ENCODE data around the gene ADGRG1.

Gene ADGRG1

DNA sequence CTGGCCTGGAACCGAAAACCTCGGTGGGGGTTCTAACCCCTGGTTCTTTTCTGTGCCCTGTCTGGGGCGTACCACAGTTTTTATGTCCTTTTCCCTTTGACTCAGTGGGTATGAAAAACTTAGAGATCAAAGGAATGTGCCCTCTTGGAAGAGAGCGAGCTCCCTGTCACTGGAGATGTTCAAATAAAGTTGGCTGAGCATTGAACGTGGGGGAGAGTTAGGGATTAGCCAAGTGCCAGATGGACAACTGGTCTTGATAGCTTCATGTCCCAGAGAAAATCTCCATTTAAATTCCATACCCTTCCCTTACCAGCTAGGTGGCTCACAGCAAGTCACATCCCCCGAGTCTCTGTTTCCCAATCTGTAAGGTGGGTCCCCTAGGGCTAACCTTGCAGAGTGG, 9.5 kb downstream of the ADGRG1 start:
- Histone ChIP-seq H4K8ac (ENCODE audit: low read depth, low read length) (no peak overlapping the region), H3K23ac (ENCODE audit: low read depth, low read length, poor library complexity) (no peak overlapping the region), H4K91ac (ENCODE audit: low read depth, low read length, poor library complexity) (no peak overlapping the region), H2BK5ac (ENCODE audit: low read length) (peak overlapping the region; percentile 2), H3K4ac (ENCODE audit: low read length) (no peak overlapping the region), H3K9ac (ENCODE audit: low read depth, low read length, poor library complexity) (no peak overlapping the region), H3K4me1 (ENCODE audit: control insufficient read depth in 2 of 2, insufficient read depth in 1 of 2, low read depth in 1 of 2, low read length in 2 of 2) (peaks cover 36 to 54% of the 10 kb centered on the region in 2 donors), H3K9me3 (replicated peaks in 1 of 2; ENCODE audit: control insufficient read depth in 2 of 2, insufficient read depth in 1 of 2, low read depth in 1 of 2, low read length in 2 of 2) (no peaks in the 10 kb centered on the region), H3K27me3 (ENCODE audit: control insufficient read depth in 3 of 3, insufficient read depth in 3 of 3, low read depth in 1 of 3, low read length in 3 of 3) (no peaks in the 10 kb centered on the region), H2BK12ac (ENCODE audit: low read length) (no peak overlapping the region), H3K79me1 (ENCODE audit: low read depth, low read length) (peaks cover 7% of the 10 kb centered on the region), H3K14ac (ENCODE audit: low read length) (no peak overlapping the region), H2AFZ (ENCODE audit: low read length) (peak overlapping the region; percentile 76), H2BK15ac (ENCODE audit: low read length) (peak overlapping the region; percentile 23), H2AK5ac (ENCODE audit: low read depth, low read length) (peak overlapping the region; percentile 54), H2BK120ac (ENCODE audit: low read depth, low read length) (no peak overlapping the region), H3K18ac (ENCODE audit: low read length) (peak overlapping the region; percentile 89), H3K4me2 (ENCODE audit: insufficient read depth, low read length, poor library complexity, severe bottlenecking) (no peak overlapping the region), H3K36me3 (replicated peaks in 1 of 2; ENCODE audit: control insufficient read depth in 2 of 2, insufficient read depth in 2 of 2, low read length in 2 of 2) (peaks cover 0 to 3% of the 10 kb centered on the region in 2 donors), H3K4me3 (ENCODE audit: low read length in 2 of 2) (no peak overlapping the region), H3K27ac (replicated peaks; ENCODE audit: low read length) (peak overlapping the region; percentile 96)
- WGBS, 2 donors (ENCODE audit: extremely low coverage in 2 of 2, insufficient read length in 2 of 2, insufficient replicate concordance in 1 of 2), result no CpG with 5 or more reads among the region's 6 CpGs
- no peak for DNase-seq (ENCODE audit: low spot score)

DNA sequence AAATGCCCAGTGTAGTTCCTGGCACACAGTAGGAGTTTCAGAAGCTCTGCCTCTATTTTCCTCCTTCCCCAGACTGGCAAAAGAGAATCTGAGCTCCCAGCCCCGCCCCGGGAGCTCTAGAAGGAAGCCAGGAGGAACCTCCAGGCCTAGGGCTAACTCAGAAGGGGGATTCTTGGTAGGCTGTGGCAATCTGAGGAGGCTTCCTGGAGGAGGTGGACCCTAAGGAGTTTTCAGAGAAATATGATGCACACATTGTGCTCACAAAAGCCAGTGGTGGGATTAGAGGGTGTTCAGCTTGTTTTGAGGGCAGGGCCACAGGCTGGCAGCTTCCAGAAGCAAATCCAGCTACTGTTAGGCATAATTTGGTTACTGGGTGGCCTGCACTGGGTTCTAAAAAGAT, 10.0 kb downstream of the ADGRG1 start:
- H3K27ac ChIP-seq (replicated peaks; ENCODE audit: low read length), result peak overlapping the region; percentile 20

DNA sequence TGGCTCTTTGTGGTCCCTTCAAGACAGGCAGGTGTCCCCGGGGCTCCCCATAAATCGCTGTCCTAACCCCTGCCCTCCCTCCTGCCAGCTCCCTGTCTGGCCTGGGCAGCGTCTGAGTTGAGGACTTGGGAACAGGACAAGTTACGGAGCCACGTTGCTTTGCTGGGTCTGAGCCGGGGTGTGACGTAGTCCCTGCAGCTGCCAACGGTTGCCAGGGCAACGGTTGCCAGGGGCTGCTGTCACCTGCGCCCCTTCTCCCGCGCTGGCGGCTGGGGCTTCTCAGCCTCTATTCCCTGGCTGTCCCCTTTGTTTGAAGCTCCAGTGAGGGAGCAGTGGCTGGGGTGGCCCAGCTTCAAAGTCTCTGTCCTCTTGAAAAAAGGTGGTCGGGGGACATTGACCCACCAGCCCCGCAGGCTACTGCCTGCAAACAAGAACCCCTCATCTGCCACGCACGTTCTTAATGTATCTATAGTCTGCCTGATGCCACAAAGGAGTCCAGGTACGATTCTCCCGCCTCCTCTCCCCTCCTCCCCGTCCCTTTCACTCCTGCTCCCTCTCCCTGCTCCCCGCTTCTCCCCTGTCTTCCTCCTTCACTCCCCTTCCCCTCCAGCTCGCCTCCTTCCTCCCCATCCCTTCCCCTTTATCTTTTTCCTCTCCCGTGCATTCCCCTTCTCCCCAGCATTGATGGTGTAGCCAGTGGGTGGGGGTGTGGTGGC, 10.9 kb downstream of the ADGRG1 start:
- peaks cover 0 to 2% (median 0%) of the 10 kb centered on the region in 3 experiments for H3K27me3 ChIP-seq (ENCODE audit: control insufficient read depth in 3 of 3, insufficient read depth in 3 of 3, low read depth in 1 of 3, low read length in 3 of 3)
- H2BK15ac ChIP-seq (ENCODE audit: low read length), result peak overlapping the region; percentile 88
- peaks cover 10% of the 10 kb centered on the region for H3K79me1 ChIP-seq (ENCODE audit: low read depth, low read length)
- peak overlapping the region; percentile 47 for H2BK12ac ChIP-seq (ENCODE audit: low read length)
- no peak overlapping the region for H3K23ac ChIP-seq (ENCODE audit: low read depth, low read length, poor library complexity)
- H3K4me2 ChIP-seq (ENCODE audit: insufficient read depth, low read length, poor library complexity, severe bottlenecking), result peak overlapping the region; percentile 63
- H3K9me3 ChIP-seq (replicated peaks in 1 of 2; ENCODE audit: control insufficient read depth in 2 of 2, insufficient read depth in 1 of 2, low read depth in 1 of 2, low read length in 2 of 2), result peaks cover 0 to 3% of the 10 kb centered on the region in 2 donors
- H2AK5ac ChIP-seq (ENCODE audit: low read depth, low read length), result peak overlapping the region; percentile 95
- H2BK120ac ChIP-seq (ENCODE audit: low read depth, low read length), result peak overlapping the region; percentile 10
- peak overlapping the region; percentile 44 for H3K18ac ChIP-seq (ENCODE audit: low read length)
- peaks cover 4 to 7% of the 10 kb centered on the region in 2 donors for H3K36me3 ChIP-seq (replicated peaks in 1 of 2; ENCODE audit: control insufficient read depth in 2 of 2, insufficient read depth in 2 of 2, low read length in 2 of 2)
- peak; percentile 89 for DNase-seq (ENCODE audit: low spot score)
- H3K14ac ChIP-seq (ENCODE audit: low read length), result peak overlapping the region; percentile 50
- H3K4me1 ChIP-seq (ENCODE audit: control insufficient read depth in 2 of 2, insufficient read depth in 1 of 2, low read depth in 1 of 2, low read length in 2 of 2), result peaks cover 36 to 61% of the 10 kb centered on the region in 2 donors
- H4K91ac ChIP-seq (ENCODE audit: low read depth, low read length, poor library complexity), result peak overlapping the region; percentile 75
- no peak overlapping the region for H4K8ac ChIP-seq (ENCODE audit: low read depth, low read length)
- no peak overlapping the region for H3K4ac ChIP-seq (ENCODE audit: low read length)
- H2BK5ac ChIP-seq (ENCODE audit: low read length), result peak overlapping the region; percentile 90
- H3K27ac ChIP-seq (replicated peaks; ENCODE audit: low read length), result peak overlapping the region; percentile 82
- peak overlapping the region; percentile 38 to 69 for H3K4me3 ChIP-seq (ENCODE audit: low read length in 2 of 2)
- WGBS, 2 donors (ENCODE audit: extremely low coverage in 2 of 2, insufficient read length in 2 of 2, insufficient replicate concordance in 1 of 2), result no CpG with 5 or more reads among the region's 23 CpGs
- peak overlapping the region; percentile 22 for H3K9ac ChIP-seq (ENCODE audit: low read depth, low read length, poor library complexity)
- peak overlapping the region; percentile 81 for H2AFZ ChIP-seq (ENCODE audit: low read length)

More for the DNA sequence above, 10.0 kb downstream of the ADGRG1 start:
- H2AFZ ChIP-seq (ENCODE audit: low read length), result no peak overlapping the region
- no peak overlapping the region for H2BK12ac ChIP-seq (ENCODE audit: low read length)
- no peak overlapping the region for H2BK5ac ChIP-seq (ENCODE audit: low read length)
- no peak overlapping the region for H4K91ac ChIP-seq (ENCODE audit: low read depth, low read length, poor library complexity)
- no peak overlapping the region for H3K4me2 ChIP-seq (ENCODE audit: insufficient read depth, low read length, poor library complexity, severe bottlenecking)
- H3K9me3 ChIP-seq (replicated peaks in 1 of 2; ENCODE audit: control insufficient read depth in 2 of 2, insufficient read depth in 1 of 2, low read depth in 1 of 2, low read length in 2 of 2), result no peaks in the 10 kb centered on the region
- no peak overlapping the region for H3K9ac ChIP-seq (ENCODE audit: low read depth, low read length, poor library complexity)
- H2BK120ac ChIP-seq (ENCODE audit: low read depth, low read length), result no peak overlapping the region
- no peak overlapping the region for H3K14ac ChIP-seq (ENCODE audit: low read length)
- no peak for DNase-seq (ENCODE audit: low spot score)
- peak overlapping the region; percentile 23 for H2BK15ac ChIP-seq (ENCODE audit: low read length)
- H3K4ac ChIP-seq (ENCODE audit: low read length), result no peak overlapping the region
- H3K36me3 ChIP-seq (replicated peaks in 1 of 2; ENCODE audit: control insufficient read depth in 2 of 2, insufficient read depth in 2 of 2, low read length in 2 of 2), result peaks cover 0 to 4% of the 10 kb centered on the region in 2 donors
- peak overlapping the region; percentile 54 for H2AK5ac ChIP-seq (ENCODE audit: low read depth, low read length)
- H3K79me1 ChIP-seq (ENCODE audit: low read depth, low read length), result peaks cover 7% of the 10 kb centered on the region
- H3K23ac ChIP-seq (ENCODE audit: low read depth, low read length, poor library complexity), result no peak overlapping the region
- H3K27me3 ChIP-seq (ENCODE audit: control insufficient read depth in 3 of 3, insufficient read depth in 3 of 3, low read depth in 1 of 3, low read length in 3 of 3), result no peaks in the 10 kb centered on the region
- WGBS, 2 donors (ENCODE audit: extremely low coverage in 2 of 2, insufficient read length in 2 of 2, insufficient replicate concordance in 1 of 2), result no CpG with 5 or more reads among the region's 2 CpGs
- no peak overlapping the region for H3K18ac ChIP-seq (ENCODE audit: low read length)
- no peak overlapping the region for H4K8ac ChIP-seq (ENCODE audit: low read depth, low read length)
- no peak overlapping the region for H3K4me3 ChIP-seq (ENCODE audit: low read length in 2 of 2)
- peaks cover 36 to 57% of the 10 kb centered on the region in 2 donors for H3K4me1 ChIP-seq (ENCODE audit: control insufficient read depth in 2 of 2, insufficient read depth in 1 of 2, low read depth in 1 of 2, low read length in 2 of 2)

DNA sequence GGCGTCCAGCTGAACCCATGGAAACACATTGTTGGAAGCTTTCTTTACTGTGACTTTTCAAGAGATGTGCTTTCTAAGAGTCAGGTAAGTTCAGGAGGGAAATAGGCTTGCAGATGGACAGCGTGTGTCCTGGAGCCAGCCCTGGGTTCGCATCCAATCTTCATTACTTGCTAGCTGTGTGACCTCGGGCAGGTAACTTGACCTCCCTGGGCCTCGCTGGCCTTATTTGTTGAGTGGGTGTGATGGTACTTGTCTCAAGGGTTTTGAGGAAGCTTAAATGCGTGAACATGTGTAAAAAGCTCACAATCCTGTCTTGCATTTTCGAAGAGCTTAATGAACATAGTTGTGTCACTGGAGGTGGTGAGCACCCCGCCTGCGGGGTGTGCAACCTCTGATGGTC, 11.8 kb downstream of the ADGRG1 start:
- Histone ChIP-seq H2AK5ac (ENCODE audit: low read depth, low read length) (peak overlapping the region; percentile 95), H2BK120ac (ENCODE audit: low read depth, low read length) (peak overlapping the region; percentile 10), H3K4me2 (ENCODE audit: insufficient read depth, low read length, poor library complexity, severe bottlenecking) (peak overlapping the region; percentile 63), H3K4me3 (ENCODE audit: low read length in 2 of 2) (peak overlapping the region; percentile 38 to 69), H3K36me3 (replicated peaks in 1 of 2; ENCODE audit: control insufficient read depth in 2 of 2, insufficient read depth in 2 of 2, low read length in 2 of 2) (peaks cover 8 to 13% of the 10 kb centered on the region in 2 donors), H4K8ac (ENCODE audit: low read depth, low read length) (no peak overlapping the region), H2BK15ac (ENCODE audit: low read length) (peak overlapping the region; percentile 88), H3K79me1 (ENCODE audit: low read depth, low read length) (peaks cover 18% of the 10 kb centered on the region), H3K9ac (ENCODE audit: low read depth, low read length, poor library complexity) (peak overlapping the region; percentile 53), H3K27ac (replicated peaks; ENCODE audit: low read length) (no peak overlapping the region), H4K91ac (ENCODE audit: low read depth, low read length, poor library complexity) (peak overlapping the region; percentile 41), H3K18ac (ENCODE audit: low read length) (peak overlapping the region; percentile 89), H2BK12ac (ENCODE audit: low read length) (peak overlapping the region; percentile 47), H3K9me3 (replicated peaks in 1 of 2; ENCODE audit: control insufficient read depth in 2 of 2, insufficient read depth in 1 of 2, low read depth in 1 of 2, low read length in 2 of 2) (peaks cover 0 to 8% of the 10 kb centered on the region in 2 donors), H2AFZ (ENCODE audit: low read length) (no peak overlapping the region), H3K14ac (ENCODE audit: low read length) (peak overlapping the region; percentile 59), H3K4ac (ENCODE audit: low read length) (no peak overlapping the region), H3K4me1 (ENCODE audit: control insufficient read depth in 2 of 2, insufficient read depth in 1 of 2, low read depth in 1 of 2, low read length in 2 of 2) (peaks cover 36 to 61% of the 10 kb centered on the region in 2 donors), H3K27me3 (ENCODE audit: control insufficient read depth in 3 of 3, insufficient read depth in 3 of 3, low read depth in 1 of 3, low read length in 3 of 3) (peaks cover 0 to 5% (median 0%) of the 10 kb centered on the region in 3 experiments), H2BK5ac (ENCODE audit: low read length) (peak overlapping the region; percentile 90), H3K23ac (ENCODE audit: low read depth, low read length, poor library complexity) (no peak overlapping the region)
- WGBS, 2 donors (ENCODE audit: extremely low coverage in 2 of 2, insufficient read length in 2 of 2, insufficient replicate concordance in 1 of 2), result no CpG with 5 or more reads among the region's 9 CpGs
- no peak for DNase-seq (ENCODE audit: low spot score)

Data from neuronal stem cell (in vitro differentiated cells).